K562 (cell line): ENCODE results near the gene MDFIC2. TPM values are rescaled to one million over a fixed set of nuclear protein-coding genes. Genes with fewer than 3 reads are reported as not detected.

Source experiments
- ATAC-seq: fragments of 200-7000 bp; cut with Tn5 transposase; 3 replicates; pipeline ENCODE4 v1.9.1; 2020; ENCODE audit warnings: moderate library complexity
- BruUV-seq: library from RNA; stranded (reverse); fragments of 400-500 nt; replicated peaks from 2 replicates; lab custom pipeline; 2021; lab: Mats Ljungman, UMichigan
- CTCF ChIA-PET: fragments of 300-600 bp; formaldehyde crosslinking; extraction: SDS; loops from one replicate; lab custom pipeline; 2021; ENCODE audit warnings: low intra/inter-chr PET ratio; lab: Yijun Ruan, JAX
- POLR2A ChIA-PET: fragments of 300-600, 350-650 bp; sonication (Branson Sonifier 250); formaldehyde crosslinking; extraction: SDS; loops from one replicate; lab custom pipeline; 2021; ENCODE audit warnings: antibody characterized with exemption, inconsistent platforms; lab: Yijun Ruan, JAX
- DNase-seq, 4 experiments: peaks; one replicate each; pipeline versions ENCODE4 v3.0.0 to v3.0.0-alpha.2; 2011 to 2018; ENCODE audit warnings: low spot score in 3 of 4, mixed read lengths in 3 of 4; ENCODE audit errors: extremely low read depth in 1 of 4
- FAIRE-seq: peaks from 2 replicates; lab custom pipeline; 2011; peaks lifted over from hg19 to GRCh38; lab: Jason Lieb, UNC
- H2AFZ ChIP-seq: 2 replicates; pipeline ENCODE4 v1.6.0; 2011; ENCODE audit warnings: low read depth, low read length, control low read depth, inconsistent platforms
- H3K27ac ChIP-seq: fragments of 200-600 bp; 3 replicates; pipeline ENCODE4 v1.8.0; 2011; ENCODE audit warnings: low read depth, mild to moderate bottlenecking, control low read depth, inconsistent platforms, low read length, moderate library complexity, mixed read lengths; ENCODE audit errors: extremely low read depth
- H3K27me3 ChIP-seq, 2 experiments: fragments of 300-600 bp in 1 of 2; 2 replicates in 1 of 2; 3 replicates in 1 of 2; pipeline versions ENCODE4 v1.6.0 to v1.8.0; 2011; ENCODE audit warnings: inconsistent platforms in 2 of 2, low read length in 2 of 2, mild to moderate bottlenecking in 1 of 2, mixed read lengths in 1 of 2, moderate library complexity in 1 of 2; ENCODE audit not compliant: control insufficient read depth in 2 of 2, insufficient read depth in 2 of 2
- H3K36me3 ChIP-seq: fragments of 300-600 bp; 3 replicates; pipeline ENCODE4 v1.8.0; 2011; ENCODE audit warnings: mild to moderate bottlenecking, low read length, inconsistent platforms; ENCODE audit not compliant: control insufficient read depth, insufficient read depth
- H3K4me1 ChIP-seq, 2 experiments: fragments of 200-600 bp in 1 of 2; replicated peaks in 1 of 2; 2 replicates in 1 of 2; 3 replicates in 1 of 2; pipeline versions ENCODE4 v1.5.1 to v1.8.0; 2011; ENCODE audit warnings: inconsistent platforms in 2 of 2, low read length in 2 of 2, mild to moderate bottlenecking in 1 of 2, mixed read lengths in 1 of 2, moderate library complexity in 1 of 2; ENCODE audit not compliant: control insufficient read depth in 2 of 2, insufficient read depth in 2 of 2
- H3K4me2 ChIP-seq: 2 replicates; pipeline ENCODE4 v1.6.1; 2011; ENCODE audit warnings: low read length, control low read depth, inconsistent platforms, mixed read lengths; ENCODE audit not compliant: insufficient read depth
- H3K4me3 ChIP-seq: fragments of 200-600 bp; sonication (generic), shearing (Covaris generic); 2 replicates; pipeline ENCODE4 v1.5.1; 2016; ENCODE audit warnings: control low read depth, inconsistent platforms
- H3K79me2 ChIP-seq: fragments of 200-600 bp; 3 replicates; pipeline ENCODE4 v1.8.0; 2011; ENCODE audit warnings: low read length, inconsistent platforms; ENCODE audit not compliant: control insufficient read depth, insufficient read depth
- H3K9ac ChIP-seq, 2 experiments: 2 replicates each; pipeline versions ENCODE4 v1.6.0 to v1.6.1; 2011; ENCODE audit warnings: low read depth in 2 of 2, low read length in 2 of 2, control low read depth in 1 of 2, inconsistent platforms in 1 of 2, mild to moderate bottlenecking in 1 of 2, mixed read lengths in 1 of 2; ENCODE audit not compliant: insufficient read depth in 1 of 2
- H3K9me1 ChIP-seq: one replicate; pipeline ENCODE4 v1.6.0; 2011; ENCODE audit warnings: inconsistent platforms, mild to moderate bottlenecking, low read length, moderate library complexity; ENCODE audit not compliant: control insufficient read depth, insufficient read depth
- H3K9me3 ChIP-seq: replicated peaks from 2 replicates; pipeline ENCODE4 v1.5.1; 2011; ENCODE audit warnings: low read depth, low read length, inconsistent platforms; ENCODE audit not compliant: control insufficient read depth, insufficient read depth
- H4K20me1 ChIP-seq: replicated peaks from 2 replicates; pipeline ENCODE4 v1.6.1; 2011; ENCODE audit warnings: low read length, inconsistent platforms, mixed read lengths; ENCODE audit not compliant: control insufficient read depth, insufficient read depth
- ATF3 ChIP-seq, 2 experiments: fragments of 450-650 bp in 1 of 2; sonication (generic) in 1 of 2; formaldehyde crosslinking in 1 of 2; IDR thresholded peaks in 1 of 2; conservative IDR thresholded peaks in 1 of 2; 2 replicates each; pipeline versions ENCODE4 v1.6.1 to v1.8.1; 2016 to 2023; ENCODE audit warnings: mild to moderate bottlenecking in 2 of 2, moderate library complexity in 2 of 2, inconsistent platforms in 1 of 2, missing genetic modification reagents in 1 of 2
- CEBPG ChIP-seq, 3 experiments: fragments of 200-800 bp in 1 of 3; sonication (Bioruptor generic) in 1 of 3; sonication (generic) in 1 of 3; formaldehyde crosslinking in 1 of 3; IDR thresholded peaks in 2 of 3; conservative IDR thresholded peaks in 1 of 3; 2 replicates each; pipeline versions ENCODE4 v1.6.1 to v1.8.0; 2016 to 2022; ENCODE audit warnings: missing compliant biosample characterization in 2 of 3, missing genetic modification characterization in 2 of 3, mild to moderate bottlenecking in 1 of 3, missing genetic modification reagents in 1 of 3
- JUND ChIP-seq, 2 experiments: IDR thresholded peaks; 2 replicates in 1 of 2; 3 replicates in 1 of 2; pipeline ENCODE4 v1.6.1; 2011; ENCODE audit warnings: borderline replicate concordance in 2 of 2, low read depth in 2 of 2, low read length in 2 of 2, improper control_type of control experiment in 1 of 2, missing biosample characterization in 1 of 2, missing genetic modification characterization in 1 of 2, missing genetic modification reagents in 1 of 2
- MCM7 ChIP-seq, 2 experiments: fragments of 450-650 bp; IDR thresholded peaks; 2 replicates each; pipeline ENCODE4 v1.6.1; 2016 to 2018
- WGBS: fragments of 100-300 bp; shearing (Covaris generic); methylation state at CpG from one replicate; pipeline ENCODE4 v1.1.6; 2016; ENCODE audit warnings: low coverage, mixed read lengths; ENCODE audit not compliant: insufficient coverage; ENCODE audit errors: missing lambda C conversion rate; 5-methylcytosine and 5-hydroxymethylcytosine counted together
- in situ Hi-C: fragments of 300-500 bp; cut with MboI; formaldehyde crosslinking; loops from 4 replicates; pipeline ENCODE4 v1.15.0; 2018; ENCODE audit warnings: inconsistent platforms, mixed read lengths
- intact Hi-C: fragments of 100-400 bp; cut with micrococcal nuclease; formaldehyde crosslinking; loops from 2 replicates; pipeline ENCODE4 v1.14.2; 2022
- polyA plus RNA-seq, 8 experiments: library from polyadenylated mRNA; depleted of rRNA in 4 of 8; stranded (reverse) in 5 of 8; unstranded in 3 of 8; fragments of >200 nt; fragmentation: Nextera tagmentation in 2 of 8; fragmentation: Illumina TruSeq in 1 of 8; extraction: Ambion mirVana in 2 of 8; extraction: Trizol in 1 of 8; gene quantifications; 2 replicates each; pipeline versions ENCODE4 v1.2.1 to v1.2.3, GENCODE V29; 2011 to 2014; ENCODE audit warnings: inconsistent platforms in 1 of 8, missing spikeins in 1 of 8
- total RNA-seq, 7 experiments: library from RNA; depleted of rRNA in 6 of 7; stranded (reverse); fragments of >200 nt in 6 of 7; fragmentation: Illumina TruSeq in 2 of 7; extraction: Trizol in 2 of 7; gene quantifications; 2 replicates each; pipeline versions ENCODE4 v1.2.1 to v1.2.3, GENCODE V29; 2011 to 2021; ENCODE audit warnings: low replicate concordance in 1 of 7

The MDFIC2 gene
- total and polyA plus RNA-seq, 9 of the 15 experiments (the other 6 are each of a cell fraction or from before 2014, with no cell fraction given) = not detected

- peak; percentile 84 for TF ChIP-seq ATF3 (IDR thresholded peaks at IDR 0.05)
- no peak for TF ChIP-seq ATF3 (CRISPR knock-in tag; conservative IDR thresholded peaks at IDR 0.05)
- TF ChIP-seq CEBPG (CRISPR knock-in tag; IDR thresholded peaks at IDR 0.05) = no peak
- TF ChIP-seq CEBPG (tag; conservative IDR thresholded peaks at IDR 0.05 in 1 of 2, IDR thresholded peaks at IDR 0.05 in 1 of 2) = 0 out of 4 replicates have a peak, but pooled peaks of 1 of the 2 experiments have one; percentile 36
- no peak for TF ChIP-seq MCM7 (IDR thresholded peaks at IDR 0.05)
- peak; percentile 46; the same call in 1 of the 2 replicates for TF ChIP-seq JUND (IDR thresholded peaks at IDR 0.05; ENCODE audit: borderline replicate concordance, low read depth, low read length)
- TF ChIP-seq JUND (tag; IDR thresholded peaks at IDR 0.05; ENCODE audit: borderline replicate concordance, low read depth, low read length) = peak; percentile 63; the same call in 1 of the 3 replicates
- H3K27ac ChIP-seq = no peak overlapping the region
- H3K27me3 ChIP-seq = no peaks in the 10 kb centered on the region
- H3K4me2 ChIP-seq = no peak overlapping the region
- POLR2A ChIA-PET = no interaction called here
- FAIRE-seq (no peak), ATAC-seq (no peak), DNase-seq (no peak)
- no peaks in the 10 kb centered on the region for H3K79me2 ChIP-seq
- no peaks in the 10 kb centered on the region for H4K20me1 ChIP-seq
- H3K4me3 ChIP-seq = no peak overlapping the region
- CTCF ChIA-PET = no interaction called here
- no peaks in the 10 kb centered on the region for H3K36me3 ChIP-seq
- H3K4me1 ChIP-seq = no peaks in the 10 kb centered on the region
- in situ Hi-C loops (no loop called here), intact Hi-C loops (no loop called here)
- no peak overlapping the region for H3K9ac ChIP-seq
- no peaks in the 10 kb centered on the region for H3K9me3 ChIP-seq
- 0% methylated on average over 9 of the region's 9 CpGs for WGBS
- H3K9me1 ChIP-seq = no peaks in the 10 kb centered on the region
- BruUV-seq = no TSS peak
- no peak overlapping the region for H2AFZ ChIP-seq
These were observed 48.7 kb upstream of the MDFIC2 start for GRCh38 chr3:70360979-70361760.
